SU-DHL-6 (cell line): ENCODE data around the gene AP1S1.
"Not testable (repeated sequence)": the region's sequence is repeated elsewhere in the genome, so short reads cannot be mapped to it uniquely, and the experiment has no call there.

Experiments used
- H2AFZ ChIP-seq: fragments of 200-600 bp; sonication (generic); 2 replicates; pipeline ENCODE4 v1.6.1; 2014; ENCODE audit warnings: low read depth, mild to moderate bottlenecking, moderate library complexity, mixed read lengths, antibody characterized with exemption, low read length; ENCODE audit not compliant: severe bottlenecking
- H3F3A ChIP-seq: fragments of 200-600 bp; shearing (Covaris generic); 2 replicates; pipeline ENCODE4 v1.6.0; 2016; ENCODE audit warnings: antibody characterized with exemption, mild to moderate bottlenecking; ENCODE audit not compliant: insufficient read depth
- H3K27ac ChIP-seq: fragments of 200-600 bp; sonication (generic); 2 replicates; pipeline ENCODE4 v1.5.1; 2016; ENCODE audit warnings: low read depth, mild to moderate bottlenecking, low read length, moderate library complexity, mixed read lengths
- H3K27me3 ChIP-seq: fragments of 200-600 bp; sonication (generic), shearing (Covaris generic); 2 replicates; pipeline ENCODE4 v1.6.0; 2014; ENCODE audit warnings: mild to moderate bottlenecking, low read length
- H3K36me3 ChIP-seq: fragments of 200-600 bp; sonication (generic); 2 replicates; pipeline ENCODE4 v1.6.1; 2014; ENCODE audit warnings: mild to moderate bottlenecking, low read length, mixed read lengths
- H3K4me2 ChIP-seq: fragments of 300-600, 200-600 bp; shearing (Covaris generic), sonication (generic); 2 replicates; pipeline ENCODE4 v1.6.0; 2014; ENCODE audit warnings: low read length, low read depth, mild to moderate bottlenecking; ENCODE audit not compliant: poor library complexity, severe bottlenecking
- H3K4me3 ChIP-seq: fragments of 200-600 bp; sonication (generic); 2 replicates; pipeline ENCODE4 v1.5.1; 2014; ENCODE audit warnings: antibody characterized with exemption, low read length, mild to moderate bottlenecking, mixed read lengths; ENCODE audit not compliant: insufficient read depth, poor library complexity, severe bottlenecking
- H3K79me2 ChIP-seq: fragments of 200-600 bp; sonication (generic); 2 replicates; pipeline ENCODE4 v1.6.1; 2014; ENCODE audit warnings: mild to moderate bottlenecking, low read length, moderate library complexity; ENCODE audit not compliant: insufficient read depth
- H3K9ac ChIP-seq: fragments of 200-600 bp; sonication (generic); 2 replicates; pipeline ENCODE4 v1.7.0; 2014; ENCODE audit warnings: mild to moderate bottlenecking, low read length
- H3K9me2 ChIP-seq: fragments of 200-600 bp; sonication (generic); replicated peaks from 2 replicates; pipeline ENCODE4 v1.6.1; 2014; ENCODE audit warnings: low read length; ENCODE audit not compliant: insufficient read depth
- H3K9me3 ChIP-seq: fragments of 200-600 bp; sonication (generic); 2 replicates; pipeline ENCODE4 v1.6.1; 2014; ENCODE audit warnings: low read length, mixed read lengths; ENCODE audit not compliant: insufficient read depth
- H4K20me1 ChIP-seq: fragments of 200-600 bp; sonication (generic); 2 replicates; pipeline ENCODE4 v1.6.1; 2014; ENCODE audit warnings: low read depth, mild to moderate bottlenecking, antibody characterized with exemption, low read length, moderate library complexity, mixed read lengths
- EZH2phosphoT487 ChIP-seq: fragments of 200-600 bp; sonication (generic), shearing (Covaris generic); conservative IDR thresholded peaks from 2 replicates; pipeline ENCODE4 v1.6.1; 2018; ENCODE audit warnings: mild to moderate bottlenecking, antibody characterized with exemption, low read length, moderate library complexity, mixed read lengths
- TF ChIP-seq, protein P1 (sequence below): fragments of 200-600 bp; sonication (generic); IDR thresholded peaks from one replicate; pipeline ENCODE4 v1.5.1; 2017; ENCODE audit warnings: antibody characterized with exemption, mild to moderate bottlenecking, low read length, moderate library complexity; ENCODE audit not compliant: insufficient read depth, poor library complexity, severe bottlenecking

The AP1S1 gene

DNA sequence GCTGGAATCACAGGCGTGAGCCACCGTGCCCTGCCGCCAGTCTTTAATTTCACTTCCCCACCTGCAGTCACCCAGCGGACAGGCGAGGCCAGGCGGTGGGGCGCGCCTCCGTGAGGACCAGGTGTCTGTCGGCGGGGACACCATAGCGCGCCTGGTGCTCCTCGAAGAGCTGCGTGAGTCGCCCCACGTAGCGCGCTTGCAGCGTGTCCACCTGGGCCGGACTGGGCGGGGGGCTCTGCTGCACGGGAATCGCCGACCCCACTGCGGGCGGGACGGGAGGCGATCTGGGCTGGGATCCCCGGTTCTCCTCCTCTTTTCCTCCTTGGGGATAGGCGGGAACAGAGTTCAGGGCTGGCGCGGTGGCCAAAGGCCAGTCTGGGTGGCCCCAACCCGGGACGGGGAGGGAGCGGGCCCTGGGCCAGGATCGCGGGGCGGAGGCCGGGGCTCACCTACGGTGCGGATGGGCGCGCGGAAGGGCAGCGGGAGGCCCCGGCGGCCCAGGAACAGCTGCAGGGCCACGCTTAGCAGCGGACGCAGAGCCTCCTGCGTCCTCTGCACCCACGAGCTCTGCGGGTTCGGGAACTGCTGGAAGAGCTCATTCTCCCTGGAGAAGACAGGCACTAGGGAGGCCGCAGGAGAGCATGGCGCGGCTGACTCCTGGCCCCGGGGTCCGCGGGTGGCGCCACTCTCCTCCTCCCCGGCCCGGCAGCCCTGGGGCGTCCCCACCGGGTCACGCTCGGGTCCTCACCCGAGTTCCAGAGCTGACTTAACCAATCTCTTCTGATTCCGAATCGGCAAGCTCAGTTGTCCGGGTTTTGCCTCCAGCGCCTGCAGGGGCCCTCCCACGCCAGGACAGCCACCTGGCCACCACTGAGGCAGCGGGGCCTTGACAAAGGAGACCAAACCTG lies 47.7 kb downstream of the AP1S1 start:
- Histone ChIP-seq H3K79me2 (no peaks in the 10 kb centered on the region), H3K9ac (no peak overlapping the region), H3K9me2 (no peaks in the 10 kb centered on the region), H3K9me3 (no peaks in the 10 kb centered on the region), H4K20me1 (no peaks in the 10 kb centered on the region), H2AFZ (no peak overlapping the region), H3K4me3 (no peak overlapping the region), H3K27me3 (no peaks in the 10 kb centered on the region), H3K27ac (no peak overlapping the region), H3F3A (no peaks in the 10 kb centered on the region), H3K36me3 (no peaks in the 10 kb centered on the region), H3K4me2 (no peak overlapping the region)
- TF ChIP-seq, protein P1, sequence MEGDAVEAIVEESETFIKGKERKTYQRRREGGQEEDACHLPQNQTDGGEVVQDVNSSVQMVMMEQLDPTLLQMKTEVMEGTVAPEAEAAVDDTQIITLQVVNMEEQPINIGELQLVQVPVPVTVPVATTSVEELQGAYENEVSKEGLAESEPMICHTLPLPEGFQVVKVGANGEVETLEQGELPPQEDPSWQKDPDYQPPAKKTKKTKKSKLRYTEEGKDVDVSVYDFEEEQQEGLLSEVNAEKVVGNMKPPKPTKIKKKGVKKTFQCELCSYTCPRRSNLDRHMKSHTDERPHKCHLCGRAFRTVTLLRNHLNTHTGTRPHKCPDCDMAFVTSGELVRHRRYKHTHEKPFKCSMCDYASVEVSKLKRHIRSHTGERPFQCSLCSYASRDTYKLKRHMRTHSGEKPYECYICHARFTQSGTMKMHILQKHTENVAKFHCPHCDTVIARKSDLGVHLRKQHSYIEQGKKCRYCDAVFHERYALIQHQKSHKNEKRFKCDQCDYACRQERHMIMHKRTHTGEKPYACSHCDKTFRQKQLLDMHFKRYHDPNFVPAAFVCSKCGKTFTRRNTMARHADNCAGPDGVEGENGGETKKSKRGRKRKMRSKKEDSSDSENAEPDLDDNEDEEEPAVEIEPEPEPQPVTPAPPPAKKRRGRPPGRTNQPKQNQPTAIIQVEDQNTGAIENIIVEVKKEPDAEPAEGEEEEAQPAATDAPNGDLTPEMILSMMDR: no peak
- TF ChIP-seq EZH2phosphoT487: no peak

DNA sequence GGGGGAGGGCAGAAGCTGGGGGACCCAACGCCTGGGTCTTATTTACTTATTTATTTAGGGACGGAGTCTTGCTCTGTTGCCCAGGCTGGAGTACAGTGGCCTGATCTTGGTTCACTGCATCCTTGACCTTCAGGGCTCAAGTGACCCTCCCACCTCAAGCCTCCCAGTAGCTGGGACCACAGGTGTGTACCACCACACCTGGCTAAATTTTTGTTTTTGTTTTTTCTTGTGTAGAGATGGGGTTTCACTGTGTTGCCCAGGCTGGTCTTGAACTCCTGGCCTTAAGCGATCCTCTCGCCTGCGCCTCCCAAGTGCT lies 48.3 kb downstream of the AP1S1 start:
- TF ChIP-seq EZH2phosphoT487: no peak
- TF ChIP-seq, protein P1: no peak
- H3K27ac ChIP-seq: no peak overlapping the region
- no peaks in the 10 kb centered on the region for H3K36me3 ChIP-seq
- no peak overlapping the region for H3K9ac ChIP-seq
- no peaks in the 10 kb centered on the region for H4K20me1 ChIP-seq
- H3K4me2 ChIP-seq: no peak overlapping the region
- no peaks in the 10 kb centered on the region for H3K27me3 ChIP-seq
- no peak overlapping the region for H2AFZ ChIP-seq
- H3K9me3 ChIP-seq: no peaks in the 10 kb centered on the region
- no peaks in the 10 kb centered on the region for H3K9me2 ChIP-seq
- no peak overlapping the region for H3K4me3 ChIP-seq
- H3F3A ChIP-seq: no peaks in the 10 kb centered on the region
- no peaks in the 10 kb centered on the region for H3K79me2 ChIP-seq

DNA sequence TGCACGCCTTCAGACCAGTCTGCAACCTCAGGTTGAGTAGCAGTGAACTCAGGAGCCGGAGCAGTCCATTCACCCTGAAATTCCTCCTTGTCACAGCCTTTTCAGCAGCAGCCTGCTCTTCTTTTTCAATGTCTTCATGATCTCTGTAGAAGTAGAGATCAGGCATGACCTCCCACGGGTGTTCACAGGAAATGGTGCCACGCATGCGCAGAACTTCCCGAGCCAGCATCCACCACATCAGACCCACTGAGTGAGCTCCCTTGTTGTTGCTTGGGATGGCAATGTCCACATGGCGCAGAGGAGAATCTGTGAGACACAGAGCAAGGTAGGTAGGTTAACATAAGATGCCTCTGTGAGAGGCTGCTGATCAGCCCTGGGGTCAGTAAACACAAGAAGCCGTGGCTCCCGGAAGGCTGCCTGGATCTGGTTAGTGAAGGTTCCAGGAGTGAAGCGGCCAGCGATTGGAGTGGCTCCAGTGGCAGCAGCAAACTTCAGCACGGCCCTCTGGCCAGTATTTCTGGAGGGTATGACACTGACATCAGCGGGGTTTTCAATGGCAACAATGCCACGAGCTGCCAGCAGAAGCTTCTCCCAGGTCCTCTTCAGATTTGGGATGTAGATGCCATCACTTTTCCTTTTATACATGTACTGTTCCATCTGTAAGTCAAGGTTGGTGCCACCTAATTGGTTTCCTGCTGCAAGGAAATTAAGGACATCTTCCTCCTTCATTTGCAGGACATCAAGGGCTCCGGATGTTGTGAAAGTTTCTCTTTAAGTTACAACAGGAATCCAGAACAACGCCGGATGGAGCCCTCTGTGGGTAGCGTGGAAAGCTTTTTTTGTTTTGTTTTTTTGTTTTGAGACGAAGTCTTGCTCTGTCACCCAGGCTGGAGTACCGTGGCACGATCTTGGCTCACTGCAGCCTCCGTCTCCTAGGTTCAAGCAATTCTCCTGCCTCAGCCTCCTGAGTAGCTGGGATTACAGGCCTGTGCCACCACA lies 49.8 kb downstream of the AP1S1 start:
- H3K79me2 ChIP-seq, H3K4me2 ChIP-seq, H3K9me2 ChIP-seq, H3K27ac ChIP-seq, H3K4me3 ChIP-seq, H3K27me3 ChIP-seq, H3K9ac ChIP-seq, H4K20me1 ChIP-seq, H2AFZ ChIP-seq, H3K36me3 ChIP-seq, H3F3A ChIP-seq, H3K9me3 ChIP-seq: not testable (repeated sequence)
